Mammary epithelial cell (primary cell): ENCODE results near the gene ALKAL2.

Experiments
- EZH2 ChIP-seq: IDR thresholded peaks from 2 replicates; pipeline ENCODE4 v1.6.1; 2012; ENCODE audit warnings: low read length, inconsistent platforms, borderline replicate concordance
- TF ChIP-seq, protein P1 (sequence below), 2 donors: IDR thresholded peaks in 1 of 2; conservative IDR thresholded peaks in 1 of 2; 2 replicates each; pipeline ENCODE4 v1.5.1; 2011 to 2012; ENCODE audit warnings: inconsistent platforms in 2 of 2, low read length in 2 of 2, mild to moderate bottlenecking in 2 of 2, control low read depth in 1 of 2, low read depth in 1 of 2; ENCODE audit not compliant: insufficient read depth in 1 of 2; ENCODE audit errors: extremely low read depth in 1 of 2

DNA sequence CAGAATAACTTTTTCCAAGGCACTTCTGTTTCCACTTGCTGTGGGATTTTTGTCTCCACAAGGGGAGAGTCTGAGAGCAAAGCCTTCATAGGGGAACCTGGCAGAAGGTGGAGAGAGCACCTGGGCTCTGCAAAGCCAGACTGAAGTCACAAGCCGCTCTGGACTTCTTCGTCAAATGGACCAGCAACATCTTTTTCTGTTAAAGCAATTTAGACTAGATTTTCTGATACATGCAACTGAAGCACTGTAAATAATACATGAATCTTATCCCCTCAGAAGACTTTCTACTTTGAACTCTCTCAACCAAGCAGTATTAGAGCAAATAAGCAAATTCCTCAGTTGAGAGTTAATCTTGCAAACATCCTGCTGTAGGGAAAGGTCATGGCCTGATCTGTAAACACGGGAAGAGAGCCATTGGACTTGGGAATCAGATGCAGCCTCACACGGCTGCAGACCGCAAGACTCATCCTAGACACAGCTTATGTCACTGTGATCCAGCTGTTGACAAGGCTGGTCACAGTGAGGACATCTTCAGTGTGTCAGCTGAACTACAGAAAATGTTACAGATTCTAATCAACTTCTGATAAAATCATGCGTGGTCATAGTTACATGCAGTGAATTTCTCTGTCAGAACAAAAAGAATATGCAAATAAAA, 27.3 kb downstream of the ALKAL2 start:
- TF ChIP-seq, protein P1, sequence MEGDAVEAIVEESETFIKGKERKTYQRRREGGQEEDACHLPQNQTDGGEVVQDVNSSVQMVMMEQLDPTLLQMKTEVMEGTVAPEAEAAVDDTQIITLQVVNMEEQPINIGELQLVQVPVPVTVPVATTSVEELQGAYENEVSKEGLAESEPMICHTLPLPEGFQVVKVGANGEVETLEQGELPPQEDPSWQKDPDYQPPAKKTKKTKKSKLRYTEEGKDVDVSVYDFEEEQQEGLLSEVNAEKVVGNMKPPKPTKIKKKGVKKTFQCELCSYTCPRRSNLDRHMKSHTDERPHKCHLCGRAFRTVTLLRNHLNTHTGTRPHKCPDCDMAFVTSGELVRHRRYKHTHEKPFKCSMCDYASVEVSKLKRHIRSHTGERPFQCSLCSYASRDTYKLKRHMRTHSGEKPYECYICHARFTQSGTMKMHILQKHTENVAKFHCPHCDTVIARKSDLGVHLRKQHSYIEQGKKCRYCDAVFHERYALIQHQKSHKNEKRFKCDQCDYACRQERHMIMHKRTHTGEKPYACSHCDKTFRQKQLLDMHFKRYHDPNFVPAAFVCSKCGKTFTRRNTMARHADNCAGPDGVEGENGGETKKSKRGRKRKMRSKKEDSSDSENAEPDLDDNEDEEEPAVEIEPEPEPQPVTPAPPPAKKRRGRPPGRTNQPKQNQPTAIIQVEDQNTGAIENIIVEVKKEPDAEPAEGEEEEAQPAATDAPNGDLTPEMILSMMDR (conservative IDR thresholded peaks at IDR 0.05 in 1 of 2, IDR thresholded peaks at IDR 0.05 in 1 of 2; ENCODE audit: extremely low read depth in 1 of 2, insufficient read depth in 1 of 2, low read depth in 1 of 2, low read length in 2 of 2): no peak
- TF ChIP-seq EZH2: no peak
